Measurements from ENCODE around the gene NSUN7. TPM values are rescaled to one million over a fixed set of nuclear protein-coding genes. Genes with fewer than 3 reads are reported as not detected.

The NSUN7 gene
- total and polyA plus RNA-seq, 9 of the 15 experiments (the other 6 are each of a cell fraction or from before 2014, with no cell fraction given), result not detected

- TF ChIP-seq, protein P1, sequence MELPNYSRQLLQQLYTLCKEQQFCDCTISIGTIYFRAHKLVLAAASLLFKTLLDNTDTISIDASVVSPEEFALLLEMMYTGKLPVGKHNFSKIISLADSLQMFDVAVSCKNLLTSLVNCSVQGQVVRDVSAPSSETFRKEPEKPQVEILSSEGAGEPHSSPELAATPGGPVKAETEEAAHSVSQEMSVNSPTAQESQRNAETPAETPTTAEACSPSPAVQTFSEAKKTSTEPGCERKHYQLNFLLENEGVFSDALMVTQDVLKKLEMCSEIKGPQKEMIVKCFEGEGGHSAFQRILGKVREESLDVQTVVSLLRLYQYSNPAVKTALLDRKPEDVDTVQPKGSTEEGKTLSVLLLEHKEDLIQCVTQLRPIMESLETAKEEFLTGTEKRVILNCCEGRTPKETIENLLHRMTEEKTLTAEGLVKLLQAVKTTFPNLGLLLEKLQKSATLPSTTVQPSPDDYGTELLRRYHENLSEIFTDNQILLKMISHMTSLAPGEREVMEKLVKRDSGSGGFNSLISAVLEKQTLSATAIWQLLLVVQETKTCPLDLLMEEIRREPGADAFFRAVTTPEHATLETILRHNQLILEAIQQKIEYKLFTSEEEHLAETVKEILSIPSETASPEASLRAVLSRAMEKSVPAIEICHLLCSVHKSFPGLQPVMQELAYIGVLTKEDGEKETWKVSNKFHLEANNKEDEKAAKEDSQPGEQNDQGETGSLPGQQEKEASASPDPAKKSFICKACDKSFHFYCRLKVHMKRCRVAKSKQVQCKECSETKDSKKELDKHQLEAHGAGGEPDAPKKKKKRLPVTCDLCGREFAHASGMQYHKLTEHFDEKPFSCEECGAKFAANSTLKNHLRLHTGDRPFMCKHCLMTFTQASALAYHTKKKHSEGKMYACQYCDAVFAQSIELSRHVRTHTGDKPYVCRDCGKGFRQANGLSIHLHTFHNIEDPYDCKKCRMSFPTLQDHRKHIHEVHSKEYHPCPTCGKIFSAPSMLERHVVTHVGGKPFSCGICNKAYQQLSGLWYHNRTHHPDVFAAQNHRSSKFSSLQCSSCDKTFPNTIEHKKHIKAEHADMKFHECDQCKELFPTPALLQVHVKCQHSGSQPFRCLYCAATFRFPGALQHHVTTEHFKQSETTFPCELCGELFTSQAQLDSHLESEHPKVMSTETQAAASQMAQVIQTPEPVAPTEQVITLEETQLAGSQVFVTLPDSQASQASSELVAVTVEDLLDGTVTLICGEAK (IDR thresholded peaks at IDR 0.05), result peak; percentile 49; the same call in 1 of the 2 replicates
- TF ChIP-seq, protein P1 (CRISPR knock-in tag; IDR thresholded peaks at IDR 0.05), result no peak
- peak; percentile 36; the same call in 1 of the 2 replicates for TF ChIP-seq LEF1 (IDR thresholded peaks at IDR 0.05)
- no peak for TF ChIP-seq WHSC1 (IDR thresholded peaks at IDR 0.05; ENCODE audit: low read length)
- TF ChIP-seq EP300 (IDR thresholded peaks at IDR 0.05; ENCODE audit: low read length), result peak; percentile 47
- peak; percentile 25 for TF ChIP-seq HMBOX1 (IDR thresholded peaks at IDR 0.05)
- TF ChIP-seq ATF6 (CRISPR knock-in tag; IDR thresholded peaks at IDR 0.05), result no peak
- no peak for TF ChIP-seq SAFB (IDR thresholded peaks at IDR 0.05; ENCODE audit: borderline replicate concordance, low read depth, low read length)
- peak; percentile 65 for TF ChIP-seq GABPA (tag; conservative IDR thresholded peaks at IDR 0.05; ENCODE audit: low read depth)
- peak in 1 of 2 experiments; percentile 75; a peak in 2 of 4 replicates for TF ChIP-seq FOXA3 (CRISPR knock-in tag; conservative IDR thresholded peaks at IDR 0.05 in 1 of 2, IDR thresholded peaks at IDR 0.05 in 1 of 2)
- TF ChIP-seq ZNF175 (CRISPR knock-in tag; IDR thresholded peaks at IDR 0.05; ENCODE audit: low read depth), result peak; percentile 50; the same call in 1 of the 2 replicates
- 0 out of 2 replicates have a peak, but pooled peaks have one; percentile 7 for TF ChIP-seq CBFA2T2 (conservative IDR thresholded peaks at IDR 0.05)
- no peak for TF ChIP-seq KDM5B (IDR thresholded peaks at IDR 0.05; ENCODE audit: insufficient replicate concordance, low read depth, low read length)
- 0 out of 4 replicates have a peak, but pooled peaks of 1 of the 2 experiments have one; percentile 21 for TF ChIP-seq RCOR1 (IDR thresholded peaks at IDR 0.05; ENCODE audit: borderline replicate concordance in 1 of 2, low read depth in 2 of 2, low read length in 2 of 2)
- peak; percentile 47 for TF ChIP-seq ARID1B (IDR thresholded peaks at IDR 0.05)
- peak; percentile 36; the same call in 1 of the 2 replicates for TF ChIP-seq CBFA2T3 (IDR thresholded peaks at IDR 0.05)
These were observed 27.1 kb upstream of the NSUN7 start (continued) for GRCh38 chr4:40722576-40723161.

All from K562 (cell line).